Measurements from ENCODE around the gene SLC19A1. TPM values are rescaled to one million over a fixed set of nuclear protein-coding genes. Genes with fewer than 3 reads are reported as not detected.

The SLC19A1 gene
- total RNA-seq, 3 donors from 2014 or later = 5.6 to 6.7 (median 6.6) TPM

DNA sequence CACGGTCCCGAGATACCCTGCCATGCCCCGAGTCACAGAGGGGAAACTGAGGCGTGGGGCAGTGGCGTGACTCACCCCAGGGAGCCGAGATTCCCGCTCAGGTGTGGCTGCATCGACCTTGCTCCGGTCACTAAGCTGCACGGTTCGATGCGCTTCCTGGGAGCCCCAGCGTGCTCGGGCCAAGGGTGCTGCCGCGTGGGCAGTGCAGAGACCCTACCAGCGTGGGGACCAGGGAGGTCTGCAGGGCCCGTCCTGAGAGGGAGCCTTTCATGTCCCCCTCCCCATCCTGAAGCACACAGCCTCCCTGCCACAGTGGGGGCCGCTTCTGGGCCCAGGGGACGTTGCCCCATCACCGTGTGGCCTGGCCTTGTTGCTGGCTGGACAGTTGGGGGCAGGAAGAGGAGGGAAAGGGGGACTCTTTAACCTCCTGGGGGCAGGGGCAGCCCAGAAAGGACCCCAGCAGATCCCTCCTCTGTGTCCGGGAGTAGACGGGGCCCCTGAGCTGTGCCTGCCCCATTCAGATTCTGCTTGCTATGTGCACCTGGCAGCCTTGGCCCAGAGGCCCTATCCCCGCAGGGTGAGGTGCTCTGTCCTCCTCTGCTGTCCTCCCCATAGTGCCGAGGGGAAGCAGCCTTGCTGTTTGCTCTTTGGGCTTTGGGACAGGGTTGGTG is 84.9 kb downstream of the SLC19A1 start:
- TF ChIP-seq, protein P1, sequence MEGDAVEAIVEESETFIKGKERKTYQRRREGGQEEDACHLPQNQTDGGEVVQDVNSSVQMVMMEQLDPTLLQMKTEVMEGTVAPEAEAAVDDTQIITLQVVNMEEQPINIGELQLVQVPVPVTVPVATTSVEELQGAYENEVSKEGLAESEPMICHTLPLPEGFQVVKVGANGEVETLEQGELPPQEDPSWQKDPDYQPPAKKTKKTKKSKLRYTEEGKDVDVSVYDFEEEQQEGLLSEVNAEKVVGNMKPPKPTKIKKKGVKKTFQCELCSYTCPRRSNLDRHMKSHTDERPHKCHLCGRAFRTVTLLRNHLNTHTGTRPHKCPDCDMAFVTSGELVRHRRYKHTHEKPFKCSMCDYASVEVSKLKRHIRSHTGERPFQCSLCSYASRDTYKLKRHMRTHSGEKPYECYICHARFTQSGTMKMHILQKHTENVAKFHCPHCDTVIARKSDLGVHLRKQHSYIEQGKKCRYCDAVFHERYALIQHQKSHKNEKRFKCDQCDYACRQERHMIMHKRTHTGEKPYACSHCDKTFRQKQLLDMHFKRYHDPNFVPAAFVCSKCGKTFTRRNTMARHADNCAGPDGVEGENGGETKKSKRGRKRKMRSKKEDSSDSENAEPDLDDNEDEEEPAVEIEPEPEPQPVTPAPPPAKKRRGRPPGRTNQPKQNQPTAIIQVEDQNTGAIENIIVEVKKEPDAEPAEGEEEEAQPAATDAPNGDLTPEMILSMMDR (IDR thresholded peaks at IDR 0.05) = no peak
- TF ChIP-seq POLR2A (IDR thresholded peaks at IDR 0.05) (no peak), POLR2AphosphoS5 (IDR thresholded peaks at IDR 0.05) (no peak)
- intact Hi-C loops (cut with DNase I; ENCODE audit: low total_unique reads) = no loop called here

DNA sequence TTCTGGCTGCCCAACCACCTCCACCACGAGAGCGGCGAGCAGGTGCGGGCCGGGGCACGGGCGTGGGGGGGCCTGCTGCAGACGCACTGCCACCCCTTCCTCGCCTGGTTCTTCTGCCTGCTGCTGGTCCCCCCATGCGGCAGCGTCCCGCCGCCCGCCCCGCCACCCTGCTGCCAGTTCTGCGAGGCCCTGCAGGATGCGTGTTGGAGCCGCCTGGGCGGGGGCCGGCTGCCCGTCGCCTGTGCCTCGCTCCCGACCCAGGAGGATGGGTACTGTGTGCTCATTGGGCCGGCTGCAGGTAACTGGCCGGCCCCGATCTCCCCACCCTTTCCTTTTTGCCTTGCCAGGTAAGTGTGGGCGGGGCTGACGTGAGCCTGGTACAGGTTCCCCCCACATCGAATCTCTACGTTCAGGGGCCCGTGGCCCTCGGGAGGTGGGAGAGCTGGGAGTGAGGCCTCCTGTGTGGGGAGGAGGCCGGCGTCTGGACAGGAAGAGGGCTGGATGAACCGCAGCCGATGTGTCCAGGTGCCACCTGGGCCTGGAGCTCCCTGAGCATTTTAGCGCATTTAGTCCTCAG is 85.6 kb downstream of the SLC19A1 start:
- Histone ChIP-seq H3K36me3 (no peaks in the 10 kb centered on the region), H3K27me3 (no peaks in the 10 kb centered on the region), H3K9me3 (peaks cover 7 to 8% of the 10 kb centered on the region in 2 donors), H3K27ac (peak overlapping the region in 1 of 2 donors; percentile 82), H3K4me1 (peaks cover 6 to 19% of the 10 kb centered on the region in 2 donors), H3K4me3 (peak overlapping the region in 2 of 3 donors; percentile 45 to 66)
- TF ChIP-seq POLR2AphosphoS5 (IDR thresholded peaks at IDR 0.05) = no peak
- TF ChIP-seq POLR2A (IDR thresholded peaks at IDR 0.05) = no peak
- TF ChIP-seq, protein P1 (IDR thresholded peaks at IDR 0.05) = no peak
- DNase-seq (ENCODE audit: low spot score in 2 of 2) = no peak
- intact Hi-C loops (cut with DNase I; ENCODE audit: low total_unique reads) = no loop called here

More for the DNA sequence above, 84.9 kb downstream of the SLC19A1 start:
- H3K36me3 ChIP-seq = no peaks in the 10 kb centered on the region
- H3K27me3 ChIP-seq = no peaks in the 10 kb centered on the region
- H3K27ac ChIP-seq = peak overlapping the region in 1 of 2 donors; percentile 7
- peak overlapping the region in 2 of 3 donors; percentile 45 to 66 for H3K4me3 ChIP-seq
- peaks cover 6 to 19% of the 10 kb centered on the region in 2 donors for H3K4me1 ChIP-seq
- peaks cover 7 to 14% of the 10 kb centered on the region in 2 donors for H3K9me3 ChIP-seq
- no peak for DNase-seq (ENCODE audit: low spot score in 2 of 2)

DNA sequence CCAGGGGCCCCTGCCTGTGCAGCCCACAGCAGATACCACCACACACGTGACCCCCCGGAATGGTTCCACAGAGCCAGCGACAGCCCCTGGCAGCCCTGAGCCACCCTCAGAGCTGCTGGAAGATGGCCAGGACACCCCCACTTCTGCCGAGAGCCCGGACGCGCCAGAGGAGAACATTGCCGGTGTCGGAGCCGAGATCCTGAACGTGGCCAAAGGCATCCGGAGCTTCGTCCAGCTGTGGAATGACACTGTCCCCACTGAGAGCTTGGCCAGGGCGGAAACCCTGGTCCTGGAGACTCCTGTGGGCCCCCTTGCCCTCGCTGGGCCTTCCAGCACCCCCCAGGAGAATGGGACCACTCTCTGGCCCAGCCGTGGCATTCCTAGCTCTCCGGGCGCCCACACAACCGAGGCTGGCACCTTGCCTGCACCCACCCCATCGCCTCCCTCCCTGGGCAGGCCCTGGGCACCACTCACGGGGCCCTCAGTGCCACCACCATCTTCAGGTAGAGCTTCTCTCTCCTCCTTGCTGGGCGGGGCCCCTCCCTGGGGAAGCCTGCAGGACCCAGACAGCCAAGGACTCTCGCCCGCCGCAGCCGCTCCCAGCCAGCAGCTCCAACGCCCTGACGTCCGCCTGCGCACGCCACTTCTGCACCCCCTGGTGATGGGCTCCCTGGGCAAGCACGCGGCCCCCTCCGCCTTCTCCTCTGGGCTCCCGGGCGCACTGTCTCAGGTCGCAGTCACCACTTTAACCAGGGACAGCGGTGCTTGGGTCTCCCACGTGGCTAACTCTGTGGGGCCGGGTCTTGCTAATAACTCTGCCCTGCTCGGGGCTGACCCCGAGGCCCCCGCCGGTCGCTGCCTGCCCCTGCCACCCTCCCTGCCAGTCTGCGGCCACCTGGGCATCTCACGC is 86.3 kb downstream of the SLC19A1 start:
- intact Hi-C loops (cut with DNase I; ENCODE audit: low total_unique reads) = no loop called here
- peaks cover 6 to 19% of the 10 kb centered on the region in 2 donors for H3K4me1 ChIP-seq
- TF ChIP-seq POLR2A (IDR thresholded peaks at IDR 0.05) = no peak
- TF ChIP-seq, protein P1 (IDR thresholded peaks at IDR 0.05) = no peak
- no peak for TF ChIP-seq POLR2AphosphoS5 (IDR thresholded peaks at IDR 0.05)
- H3K27me3 ChIP-seq = no peaks in the 10 kb centered on the region
- peaks cover 0 to under 1% of the 10 kb centered on the region in 2 donors for H3K9me3 ChIP-seq
- H3K4me3 ChIP-seq = peak overlapping the region; percentile 29 to 66 (median 45)
- peak overlapping the region; percentile 81 to 82 for H3K27ac ChIP-seq
- no peak for DNase-seq (ENCODE audit: low spot score in 2 of 2)
- no peaks in the 10 kb centered on the region for H3K36me3 ChIP-seq

DNA sequence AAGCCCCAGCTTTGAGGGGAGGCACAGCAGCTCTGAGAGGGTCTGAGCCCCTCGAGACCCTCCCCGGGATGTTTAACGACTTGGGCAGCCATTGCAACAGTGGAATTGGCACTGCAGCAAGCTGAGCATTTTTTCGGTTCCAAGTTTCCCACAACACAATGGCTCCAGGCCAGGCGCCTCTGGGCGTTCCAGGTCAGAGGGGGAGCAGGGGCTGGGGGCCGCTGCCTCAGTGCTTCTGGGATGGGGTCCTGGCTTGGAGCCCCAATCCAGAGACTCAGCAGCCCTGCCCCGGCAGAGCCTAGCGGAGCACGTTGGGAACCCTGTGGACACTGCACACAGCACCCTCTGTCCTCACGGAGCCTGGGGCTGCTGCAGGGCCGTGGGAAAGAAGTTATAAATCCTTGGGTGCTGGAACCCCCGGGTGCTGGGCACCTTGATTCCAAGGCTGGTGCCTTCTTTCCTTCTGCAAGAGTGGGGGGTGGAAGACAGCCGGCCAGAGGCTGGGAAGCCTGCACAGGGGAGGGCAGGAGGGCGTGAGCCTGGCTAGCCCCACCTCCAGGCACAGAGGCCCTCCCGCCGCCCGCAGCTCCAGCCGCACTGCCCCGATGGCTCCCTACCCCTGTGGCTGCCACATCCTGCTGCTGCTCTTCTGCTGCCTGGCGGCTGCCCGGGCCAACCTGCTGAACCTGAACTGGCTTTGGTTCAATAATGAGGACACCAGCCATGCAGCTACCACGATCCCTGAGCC is 87.1 kb downstream of the SLC19A1 start:
- TF ChIP-seq, protein P1 (IDR thresholded peaks at IDR 0.05) = no peak
- TF ChIP-seq POLR2A (IDR thresholded peaks at IDR 0.05) (no peak), POLR2AphosphoS5 (IDR thresholded peaks at IDR 0.05) (peak in 1 of 3 donors; percentile 23)
- intact Hi-C loops (cut with DNase I; ENCODE audit: low total_unique reads) = no loop called here
- Histone ChIP-seq H3K36me3 (no peaks in the 10 kb centered on the region), H3K27me3 (no peaks in the 10 kb centered on the region), H3K4me1 (peaks cover 6 to 19% of the 10 kb centered on the region in 2 donors), H3K27ac (peak overlapping the region; percentile 81 to 82), H3K4me3 (peak overlapping the region; percentile 29 to 66 (median 45)), H3K9me3 (no peaks in the 10 kb centered on the region)
- peak; percentile 70 to 77 for DNase-seq (ENCODE audit: low spot score in 2 of 2)
